Measurements from ENCODE around the gene ABCG2.

The ABCG2 gene

GRCh38 chr4:88064410-88064809, 94.0 kb downstream of the ABCG2 start:
- DNase-seq (ENCODE audit: low spot score): no peak

GRCh38 chr4:88063634-88064296, 94.7 kb downstream of the ABCG2 start:
- no peak for DNase-seq (ENCODE audit: low spot score)

- DNase-seq (ENCODE audit: low spot score): no peak
Observed at GRCh38 chr4:88062843-88063242, 95.6 kb downstream of the ABCG2 start.

GRCh38 chr4:88062311-88062710, 96.1 kb downstream of the ABCG2 start:
- DNase-seq (ENCODE audit: low spot score): no peak

GRCh38 chr4:88060431-88060830, 98.0 kb downstream of the ABCG2 start:
- no peak for DNase-seq (ENCODE audit: low spot score)

GRCh38 chr4:88059766-88060165, 98.7 kb downstream of the ABCG2 start:
- no peak for DNase-seq (ENCODE audit: low spot score)

GRCh38 chr4:88058295-88058694, 100.1 kb downstream of the ABCG2 start:
- DNase-seq (ENCODE audit: low spot score): no peak

- peak; percentile 4 for DNase-seq (ENCODE audit: low spot score)
Observed at GRCh38 chr4:88054901-88055300, 103.5 kb downstream of the ABCG2 start.

GRCh38 chr4:88054229-88054628, 104.2 kb downstream of the ABCG2 start:
- DNase-seq (ENCODE audit: low spot score): no peak

GRCh38 chr4:88045021-88045420, 113.4 kb downstream of the ABCG2 start:
- no peak for DNase-seq (ENCODE audit: low spot score)

- DNase-seq (ENCODE audit: low spot score): no peak
Observed at GRCh38 chr4:88043586-88044340, 114.7 kb downstream of the ABCG2 start.

GRCh38 chr4:88043001-88043400, 115.4 kb downstream of the ABCG2 start:
- DNase-seq (ENCODE audit: low spot score): no peak

- no peak for DNase-seq (ENCODE audit: low spot score)
Observed at GRCh38 chr4:88041626-88042025, 116.8 kb downstream of the ABCG2 start.

- DNase-seq (ENCODE audit: low spot score): no peak
Observed at GRCh38 chr4:88040707-88041106, 117.7 kb downstream of the ABCG2 start.

Small RNA genes within 50 kb of the gene (small RNA-seq; reads per million reads assigned to genes)
- gene RNU6-818P (0 to 0.03 reads per million in 2 experiments), gene RNU6ATAC31P (0 to 0.13 reads per million in 2 experiments)

Measured in SK-N-DZ (cell line).